ENCODE data around the gene STRAP. TPM values are rescaled to one million over a fixed set of nuclear protein-coding genes. Genes with fewer than 3 reads are reported as not detected.

The STRAP gene
- total and polyA plus RNA-seq, 2 of the 4 experiments (the other 2 are of a cell fraction) = 82.1 to 98.1 TPM

- H3K14ac ChIP-seq (replicated peaks; ENCODE audit: low read depth, low read length) = no peak overlapping the region
- intact Hi-C loops (cut with micrococcal nuclease) (loop anchor here (5.0 kb wide), 1 partner anchor 307 kb away; no protein-coding TSS in a partner anchor), in situ Hi-C loops (cut with MboI; ENCODE audit: low sequenced_read_pairs) (loop anchor here (25.0 kb wide), 1 partner anchor 1112 kb away; no protein-coding TSS in a partner anchor), dilution Hi-C loops (cut with HindIII; ENCODE audit: low sequenced_read_pairs, unreplicated experiment) (no loop called here)
- no peak overlapping the region for H4K8ac ChIP-seq (ENCODE audit: low read depth in 2 of 2, low read length in 2 of 2)
- no peak overlapping the region for H3K4ac ChIP-seq (ENCODE audit: low read depth, low read length)
- no peak overlapping the region for H2BK120ac ChIP-seq (ENCODE audit: low read depth, low read length)
- no peak overlapping the region for H2BK15ac ChIP-seq (ENCODE audit: low read depth, low read length)
- no TSS peak for BruUV-seq (replicated peaks)
- H2AFZ ChIP-seq (replicated peaks; ENCODE audit: low read length, poor library complexity) = no peak overlapping the region
- no peak overlapping the region for H4K5ac ChIP-seq (ENCODE audit: low read depth, low read length)
- H3K9ac ChIP-seq (ENCODE audit: low read depth, low read length) = no peak overlapping the region
- H2AK9ac ChIP-seq (replicated peaks; ENCODE audit: low read depth, low read length, poor library complexity) = no peak overlapping the region
- no peaks in the 10 kb centered on the region for H4K20me1 ChIP-seq (ENCODE audit: insufficient read depth, low read length)
- ATAC-seq (ENCODE audit: low read depth) = no peak
- no peaks in the 10 kb centered on the region for H3K9me3 ChIP-seq (ENCODE audit: control insufficient read depth, insufficient read depth, low read length)
- H3K36me3 ChIP-seq (ENCODE audit: control insufficient read depth, insufficient read depth, low read length) = peaks cover 38% of the 10 kb centered on the region
- H2BK20ac ChIP-seq (ENCODE audit: low read depth, low read length) = no peak overlapping the region
- no peak overlapping the region for H3K56ac ChIP-seq (ENCODE audit: extremely low read depth, insufficient read depth, low read length)
- peaks cover 4% of the 10 kb centered on the region; the same call in 1 of the 2 replicates for H3K4me1 ChIP-seq (ENCODE audit: control insufficient read depth, insufficient read depth, low read length)
- no peak overlapping the region for H2BK5ac ChIP-seq (ENCODE audit: low read depth, low read length, poor library complexity, severe bottlenecking)
- peak; percentile 46 for TF ChIP-seq RAD21 (IDR thresholded peaks at IDR 0.05; ENCODE audit: low read length)
- no peak for TF ChIP-seq CHD1 (IDR thresholded peaks at IDR 0.05; ENCODE audit: low read depth, low read length)
- TF ChIP-seq CTCF (conservative IDR thresholded peaks at IDR 0.05; ENCODE audit: low read depth, low read length) = peak; percentile 56
- peak; percentile 36 for TF ChIP-seq SMC3 (IDR thresholded peaks at IDR 0.05; ENCODE audit: low read depth, low read length)
- H3K27ac ChIP-seq (ENCODE audit: insufficient read depth, low read length) = no peak overlapping the region
- no peak overlapping the region for H3K4me3 ChIP-seq (ENCODE audit: insufficient read depth, low read depth, low read length)
- H3K79me1 ChIP-seq (ENCODE audit: low read depth in 1 of 2, low read length in 2 of 2) = peaks cover 10 to 12% of the 10 kb centered on the region in 2 experiments
- H2AK5ac ChIP-seq (ENCODE audit: low read depth, low read length) = no peak overlapping the region
- no peak overlapping the region for H4K91ac ChIP-seq (ENCODE audit: insufficient read depth, low read depth, low read length)
- ChIA-PET CTCF (interaction anchor here (1.5 to 1.6 kb wide), 2 partner anchors 12 to 36 kb away, joined by 3 to 5 read pairs; partner anchors contain the start of gene DERA), POLR2A (ENCODE audit: unreplicated experiment) (no interaction called here)
- no peak overlapping the region for H3K4me2 ChIP-seq (ENCODE audit: low read depth, low read length)
- H3K9me1 ChIP-seq (ENCODE audit: insufficient read depth, low read length) = no peaks in the 10 kb centered on the region
- no peak overlapping the region for H3K18ac ChIP-seq (ENCODE audit: low read depth, low read length)
- no peak for DNase-seq
- H3K23ac ChIP-seq (ENCODE audit: low read depth, low read length) = no peak overlapping the region
- no peaks in the 10 kb centered on the region for H3K27me3 ChIP-seq (ENCODE audit: control insufficient read depth, insufficient read depth, low read length)
Observed at GRCh38 chr12:15899282-15899870, 17.2 kb downstream of the STRAP start.

All from IMR-90 (cell line).